Dermis microvascular lymphatic vessel endothelial cell (primary cell): Measurements from ENCODE around the gene SH3RF3. TPM values are rescaled to one million over a fixed set of nuclear protein-coding genes. Genes with fewer than 3 reads are reported as not detected.

ENCODE experiments used
- DNase-seq, 2 donors: peaks; one replicate each; pipeline versions ENCODE4 v3.0.0 to v3.0.0-alpha.2; 2010; ENCODE audit warnings: low read depth in 2 of 2
- total RNA-seq: library from RNA; depleted of rRNA; stranded (reverse); fragments of >200 nt; gene quantifications from 2 replicates; pipeline ENCODE4 v1.2.1, GENCODE V29; 2014

SH3RF3 gene
- total RNA-seq, 1 donor from 2014 or later, result 4.5 TPM

DNA sequence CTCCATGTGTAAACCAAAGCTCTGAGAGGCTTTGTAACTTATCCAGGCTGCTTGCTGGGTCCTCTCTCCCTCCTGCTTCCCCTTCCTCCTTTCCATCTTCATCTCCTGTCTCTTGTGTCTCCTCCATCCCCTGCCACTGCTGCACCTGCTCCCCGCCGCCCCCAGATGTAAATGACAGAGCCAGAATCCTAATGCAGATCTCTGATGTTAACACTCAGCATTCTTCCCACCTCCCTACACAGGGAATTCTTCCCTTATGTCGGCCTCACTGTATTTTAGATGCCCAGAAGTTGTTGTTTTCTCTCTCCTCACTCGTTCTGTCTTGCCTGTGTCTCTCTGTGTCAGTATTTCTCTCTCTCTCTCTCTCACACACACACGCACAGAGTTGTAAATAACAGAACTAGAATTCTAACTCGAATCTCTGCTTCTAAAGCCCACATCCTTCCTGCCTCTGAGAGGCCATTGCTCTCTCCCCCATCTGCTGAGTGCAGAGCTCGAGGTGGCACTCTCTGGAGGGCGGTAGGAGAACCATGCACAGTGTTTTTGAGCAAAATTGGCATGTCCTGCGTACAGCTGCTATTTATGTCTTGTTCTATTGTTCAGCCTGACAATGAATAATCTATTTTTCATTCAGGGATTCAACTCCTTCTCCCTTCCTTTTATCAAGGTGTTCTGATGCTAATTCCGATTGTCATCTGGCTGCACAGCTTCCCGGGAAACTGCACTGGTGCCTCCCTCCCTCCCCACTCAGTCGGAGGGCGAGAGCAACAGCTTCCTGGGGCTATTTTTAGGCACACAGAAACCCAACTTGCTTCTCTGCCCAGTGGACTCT lies 219.9 kb downstream of the SH3RF3 start:
- peak; percentile 30 to 65 for DNase-seq

DNA sequence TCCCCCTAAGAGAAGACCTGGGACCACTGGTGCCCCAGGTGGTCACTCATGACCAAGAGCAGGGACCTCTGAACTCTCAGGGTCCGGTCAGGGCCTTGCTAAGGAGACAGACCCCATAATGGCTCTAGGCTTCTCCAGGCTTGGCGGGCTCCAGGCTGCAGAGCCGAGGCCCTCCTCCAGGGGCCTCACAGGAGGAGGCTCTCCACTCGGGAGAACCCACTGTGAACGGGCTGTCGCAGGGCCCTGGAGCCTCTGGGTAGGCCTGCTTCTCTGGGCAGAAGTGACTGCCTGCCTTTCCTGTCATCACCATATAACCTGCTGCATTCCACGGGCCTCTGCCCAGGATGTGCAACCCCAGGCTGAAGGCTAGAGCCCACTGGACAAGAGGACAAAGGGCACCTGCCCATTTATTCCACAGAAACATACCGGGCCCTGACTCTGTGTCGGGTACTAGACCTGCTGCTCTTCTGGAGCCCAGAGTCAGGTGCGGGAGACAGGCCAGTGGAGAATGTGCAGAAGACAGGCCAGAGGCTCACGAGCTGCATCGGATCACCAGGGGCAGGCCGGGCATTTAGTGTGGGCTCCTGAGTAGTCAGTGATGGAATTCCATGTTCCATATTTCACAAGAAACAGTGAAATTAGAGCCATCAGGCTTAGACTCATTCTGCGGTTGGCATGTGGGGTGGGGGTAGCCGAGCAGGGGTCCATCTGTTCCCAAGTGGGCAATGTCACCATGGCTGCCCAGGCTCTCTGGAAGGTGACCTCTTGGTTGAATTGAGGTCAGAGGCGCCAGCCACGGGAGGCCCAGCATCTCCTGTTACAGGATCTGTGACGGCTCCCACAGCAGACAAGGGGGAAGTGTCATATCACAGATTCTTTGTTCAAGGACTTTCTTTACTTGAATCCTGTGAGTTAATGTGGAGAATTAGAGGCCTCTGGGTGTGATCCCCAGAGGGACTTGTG lies 220.8 kb downstream of the SH3RF3 start:
- no peak for DNase-seq

DNA sequence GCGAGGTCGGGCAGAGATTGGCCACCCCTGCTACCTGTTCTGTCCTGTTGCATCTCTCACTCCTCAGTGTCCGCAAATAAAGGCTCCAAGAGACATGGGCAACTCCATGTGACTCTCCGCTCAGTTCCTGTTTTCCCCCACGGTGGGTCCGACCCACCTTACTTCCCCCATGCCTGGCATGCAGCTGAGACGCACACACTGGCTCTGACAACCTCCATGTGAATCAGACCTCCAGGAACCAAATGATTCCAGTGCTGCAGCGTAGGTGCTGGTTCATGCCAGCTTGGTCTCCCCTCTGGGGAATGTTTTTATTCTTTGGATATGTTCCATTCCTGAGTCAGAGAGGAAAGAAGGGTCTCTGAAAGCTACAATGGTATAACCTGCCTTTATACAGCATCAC lies 221.5 kb downstream of the SH3RF3 start:
- DNase-seq, result peak in 1 of 2 donors; percentile 37

- DNase-seq, result peak in 1 of 2 donors; percentile 67
Observed at GRCh38 chr2:109351164-109351756, 222.3 kb downstream of the SH3RF3 start.

DNA sequence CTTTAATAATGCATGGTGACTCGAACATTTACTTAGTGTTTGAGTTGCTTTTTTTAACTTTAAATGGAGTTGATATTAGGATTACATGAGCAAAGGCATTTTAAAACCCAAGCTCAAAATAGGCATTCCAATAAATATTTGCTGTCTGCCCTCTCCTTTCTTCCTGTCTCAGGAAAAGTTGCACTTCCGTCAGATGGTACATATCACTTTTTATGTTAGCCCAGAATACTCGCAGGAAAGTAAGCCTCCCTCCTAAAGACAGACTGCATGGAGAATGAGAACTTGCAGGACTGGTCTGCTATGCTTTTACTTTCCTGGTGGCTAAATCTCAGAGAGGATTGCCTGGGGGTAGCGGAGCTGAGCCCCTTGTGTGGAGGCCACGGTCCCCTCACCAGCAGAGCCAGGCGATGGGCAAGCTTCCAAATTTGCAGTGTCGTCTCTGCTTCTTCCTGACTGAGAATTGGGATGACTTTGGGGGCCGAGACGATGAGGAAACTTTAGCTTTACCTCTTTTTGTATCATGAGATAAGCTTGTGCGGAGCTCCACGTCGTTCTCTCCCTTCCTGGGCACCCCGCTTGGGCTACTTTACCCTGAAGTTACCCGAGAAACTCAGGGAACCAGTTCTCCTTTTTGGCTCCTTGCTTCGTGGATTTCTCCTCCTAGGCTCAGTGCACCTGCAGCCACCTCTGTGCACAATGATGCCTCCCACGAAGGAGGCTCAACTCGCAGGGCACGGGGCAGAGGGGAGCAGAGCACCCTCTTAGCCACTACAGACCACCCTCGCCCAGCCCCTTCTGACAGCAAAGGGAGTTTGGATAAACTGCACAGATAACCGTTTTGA lies 223.3 kb downstream of the SH3RF3 start:
- peak in 1 of 2 donors; percentile 28 for DNase-seq

GRCh38 chr2:109352898-109353689 lies 224.1 kb downstream of the SH3RF3 start:
- no peak for DNase-seq

- no peak for DNase-seq
Observed at GRCh38 chr2:109353806-109354745, 225.1 kb downstream of the SH3RF3 start.

DNA sequence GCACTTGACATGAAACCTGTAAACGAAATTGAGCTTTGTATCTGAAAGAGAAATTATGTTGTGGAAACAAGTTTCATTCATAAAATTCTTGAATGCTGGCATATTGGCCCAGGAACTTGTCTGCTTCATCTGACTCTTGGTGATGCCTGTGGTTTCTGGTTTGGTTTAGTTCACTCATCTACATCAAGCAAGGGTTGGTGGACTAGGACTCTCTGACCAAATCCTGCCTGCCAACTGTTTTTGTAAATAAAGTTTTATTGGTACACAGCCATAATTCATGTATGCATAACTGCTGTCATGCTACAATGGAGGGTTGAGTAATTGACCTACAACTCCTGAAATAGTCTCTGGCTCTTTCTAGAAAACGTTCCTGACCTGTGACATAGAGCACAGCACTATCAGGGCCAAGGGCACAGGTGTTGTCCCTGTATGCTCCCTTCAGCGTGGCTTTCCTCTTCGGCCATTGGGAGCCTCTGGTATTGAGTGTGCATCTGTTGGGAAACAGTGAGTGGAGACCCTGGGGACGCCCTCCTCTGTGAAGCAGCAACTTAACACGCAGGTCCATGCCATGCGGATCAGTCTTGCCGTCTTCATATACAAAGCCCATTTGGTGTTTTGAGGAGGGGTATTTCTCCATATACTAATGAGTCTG lies 226.3 kb downstream of the SH3RF3 start:
- DNase-seq, result no peak

DNA sequence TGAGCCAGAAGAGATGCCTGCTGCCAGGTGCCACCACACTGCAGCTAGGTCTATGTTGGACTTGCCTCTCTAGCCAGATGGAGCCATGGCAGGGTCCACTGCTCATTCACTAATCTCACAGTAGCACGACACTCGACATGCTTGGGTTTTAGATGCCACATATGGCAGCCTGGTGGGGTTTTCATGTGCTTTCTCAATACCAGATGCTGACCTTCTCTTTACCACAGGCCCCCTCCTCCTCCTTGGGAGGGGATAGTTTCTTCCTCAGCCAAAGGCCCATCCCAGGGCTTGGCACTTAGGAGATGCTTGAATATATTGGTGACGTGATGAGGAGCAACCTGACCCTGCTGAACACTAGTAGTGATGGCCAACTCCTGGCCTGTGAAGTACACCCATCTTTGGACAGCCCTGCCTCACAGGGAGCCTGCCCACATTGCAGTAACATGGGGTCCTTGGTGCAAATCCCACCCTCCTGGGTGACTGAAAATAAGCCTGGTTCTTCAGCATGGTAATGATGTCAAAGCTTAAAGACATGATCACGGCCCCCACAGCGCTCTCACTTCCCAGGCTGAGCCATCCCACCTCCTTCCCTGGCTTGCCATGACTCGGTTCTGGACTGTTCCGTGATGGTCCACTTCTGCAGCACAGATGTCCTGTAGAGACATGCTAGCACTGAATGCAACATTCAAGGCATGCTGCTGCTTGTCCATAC lies 227.5 kb downstream of the SH3RF3 start:
- DNase-seq, result no peak

- no peak for DNase-seq
Observed at GRCh38 chr2:109364217-109364616, 235.2 kb downstream of the SH3RF3 start.

DNA sequence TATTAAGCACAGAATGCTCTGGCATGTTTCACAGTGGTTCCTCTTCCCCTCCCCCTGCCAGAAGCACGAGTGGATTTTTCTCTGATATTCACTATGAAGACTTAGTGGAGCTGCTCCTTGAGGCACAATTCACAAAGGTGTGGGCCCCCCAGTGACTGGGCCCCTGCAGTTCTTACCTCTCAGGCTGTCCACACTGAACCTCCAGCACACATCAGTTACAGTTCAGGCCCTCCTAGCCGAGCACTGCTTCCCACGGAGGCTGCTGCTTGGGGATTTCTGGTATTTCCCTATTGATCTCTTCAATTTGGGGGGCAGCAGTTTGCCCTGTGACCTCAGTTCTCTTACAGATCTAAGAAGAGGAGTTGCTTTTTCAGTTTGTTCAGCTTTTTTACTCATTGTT lies 236.1 kb downstream of the SH3RF3 start:
- no peak for DNase-seq

DNA sequence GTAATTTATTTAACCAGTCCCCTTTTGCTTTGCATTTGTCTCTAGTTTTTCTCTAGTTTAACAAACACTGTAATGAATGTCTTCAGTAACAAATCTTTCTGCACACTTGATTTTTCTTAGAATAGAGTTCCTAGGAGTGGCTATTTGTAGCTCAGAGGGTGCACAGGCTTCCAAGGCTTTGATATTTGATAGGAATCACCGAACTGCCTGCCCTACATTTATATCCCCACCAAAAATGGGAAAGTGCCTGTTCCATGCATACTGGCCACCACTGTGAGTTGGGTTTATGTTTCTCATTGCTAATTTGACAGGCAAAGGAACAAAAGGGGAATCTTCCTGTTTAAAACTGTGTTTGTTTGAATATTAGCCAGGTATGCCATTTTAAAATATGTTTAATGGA lies 238.7 kb downstream of the SH3RF3 start:
- DNase-seq, result no peak

GRCh38 chr2:109368798-109369197 lies 239.8 kb downstream of the SH3RF3 start:
- DNase-seq, result no peak

DNA sequence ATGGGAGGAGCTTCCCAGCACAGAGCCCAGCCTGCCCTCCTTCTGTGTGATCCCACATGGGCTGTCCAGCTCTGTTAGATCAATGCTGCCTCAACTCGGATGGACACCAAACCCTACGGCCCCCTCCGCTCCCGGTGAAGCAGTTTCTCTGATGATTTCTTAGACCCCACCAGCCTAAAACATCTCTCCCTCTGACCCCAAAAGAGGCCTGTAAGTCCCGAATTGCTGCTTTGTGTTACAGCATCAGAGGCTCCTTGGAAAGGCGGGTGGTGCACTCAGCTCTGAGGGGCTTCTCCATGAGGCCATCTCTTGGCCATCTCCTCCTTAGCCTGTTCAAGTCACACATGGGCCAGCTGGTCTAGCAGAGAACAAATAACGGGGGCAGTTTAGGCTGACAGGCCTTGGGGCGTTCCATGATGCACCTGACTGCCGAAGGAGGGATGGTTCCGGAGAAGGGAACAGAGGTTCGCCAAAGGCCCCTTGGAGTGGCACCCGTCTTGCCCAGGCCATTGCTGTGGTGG lies 240.7 kb downstream of the SH3RF3 start:
- no peak for DNase-seq

- no peak for DNase-seq
Observed at GRCh38 chr2:109370399-109371035, 241.5 kb downstream of the SH3RF3 start.

DNA sequence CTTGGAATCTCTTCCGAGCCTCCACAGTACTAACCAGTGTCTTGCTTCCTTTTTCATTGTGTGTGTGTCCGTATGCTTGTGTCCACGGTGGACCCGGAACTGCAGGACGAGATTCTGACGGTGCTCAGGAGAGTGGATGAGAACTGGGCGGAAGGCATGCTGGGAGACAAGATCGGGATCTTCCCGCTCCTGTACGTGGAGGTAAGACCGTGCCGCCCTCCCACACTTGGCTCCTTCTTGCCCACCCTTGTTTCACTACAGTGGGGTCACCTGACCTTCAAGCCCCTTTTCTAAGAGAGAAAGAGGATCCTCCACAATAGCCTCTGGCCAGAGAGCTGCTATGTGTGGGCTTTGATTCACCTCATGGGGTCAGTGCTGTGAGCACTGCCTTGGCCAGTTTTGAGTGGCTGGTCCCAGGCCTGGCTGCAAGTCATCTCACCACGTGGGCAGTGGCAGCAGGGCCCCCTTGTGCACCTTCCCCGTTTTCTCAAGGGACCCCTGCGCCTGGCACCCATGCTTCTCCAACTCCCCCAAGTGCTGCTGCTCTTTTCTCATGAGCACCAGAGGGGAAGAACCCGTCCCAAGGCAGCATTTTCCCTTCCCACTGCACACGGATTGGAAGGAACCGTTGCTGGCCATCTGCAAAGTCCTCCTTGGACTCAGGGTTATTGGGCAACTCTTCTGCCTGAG lies 242.6 kb downstream of the SH3RF3 start:
- no peak for DNase-seq

GRCh38 chr2:109372171-109372568 lies 243.2 kb downstream of the SH3RF3 start:
- no peak for DNase-seq
